Lung (tissue), 12 donors: Measurements from ENCODE around the gene HOXA4. TPM values are rescaled to one million over a fixed set of nuclear protein-coding genes. Genes with fewer than 3 reads are reported as not detected.

Experiments
- ATAC-seq: fragments of 200-7000 bp; cut with Tn5 transposase; one replicate; pipeline ENCODE4 v1.9.1; 2020; ENCODE audit warnings: moderate number of reproducible peaks; ENCODE audit not compliant: insufficient read depth, low FRiP score
- DNase-seq, 3 donors: peaks; one replicate each; pipeline ENCODE4 v3.0.0-alpha.2; 2013 to 2017
- H3K27ac ChIP-seq, 2 donors: one replicate each; pipeline ENCODE4 v1.5.1; 2013; ENCODE audit warnings: mild to moderate bottlenecking in 2 of 2, moderate library complexity in 2 of 2, control low read depth in 1 of 2, inconsistent platforms in 1 of 2, low read depth in 1 of 2, low read length in 1 of 2
- H3K27me3 ChIP-seq, 3 donors: one replicate each; pipeline ENCODE4 v1.5.1; 2013; ENCODE audit warnings: low read length in 2 of 3; ENCODE audit not compliant: control insufficient read depth in 3 of 3, insufficient read depth in 3 of 3
- H3K36me3 ChIP-seq, 4 donors: one replicate each; pipeline ENCODE4 v1.5.1; 2013; ENCODE audit warnings: low read length in 4 of 4, mild to moderate bottlenecking in 1 of 4, moderate library complexity in 1 of 4; ENCODE audit not compliant: control insufficient read depth in 4 of 4, insufficient read depth in 4 of 4
- H3K4me1 ChIP-seq, 5 donors: one replicate each; pipeline ENCODE4 v1.5.1; 2013; ENCODE audit warnings: low read length in 5 of 5, mild to moderate bottlenecking in 2 of 5, moderate library complexity in 1 of 5; ENCODE audit not compliant: control insufficient read depth in 5 of 5, insufficient read depth in 5 of 5
- H3K4me3 ChIP-seq: one replicate; pipeline ENCODE4 v1.5.1; 2013; ENCODE audit warnings: mild to moderate bottlenecking, control low read depth, moderate library complexity
- H3K9ac ChIP-seq, 2 donors: one replicate each; pipeline ENCODE4 v1.5.1; 2013; ENCODE audit warnings: low read length in 2 of 2, control low read depth in 1 of 2; ENCODE audit not compliant: insufficient read depth in 1 of 2
- H3K9me3 ChIP-seq, 4 donors: one replicate each; pipeline ENCODE4 v1.5.1; 2013; ENCODE audit warnings: low read length in 3 of 4, mild to moderate bottlenecking in 1 of 4, moderate library complexity in 1 of 4; ENCODE audit not compliant: control insufficient read depth in 4 of 4, insufficient read depth in 3 of 4
- CTCF ChIP-seq: IDR thresholded peaks from 2 replicates; pipeline ENCODE4 v1.5.1; 2012; ENCODE audit warnings: mild to moderate bottlenecking; ENCODE audit errors: control extremely low read depth, extremely low read depth
- WGBS, 2 donors: extraction: QIAGEN DNeasy Blood & Tissue Kit; methylation state at CpG; one replicate each; pipeline ENCODE4 v1.1.7; 2013; 5-methylcytosine and 5-hydroxymethylcytosine counted together
- polyA plus RNA-seq, 2 donors: library from polyadenylated mRNA; stranded (reverse); fragments of 200-250 nt; gene quantifications; one replicate each; pipeline ENCODE4 v1.2.1, GENCODE V29; 2013
- total RNA-seq, 2 donors: library from RNA; depleted of rRNA in 1 of 2; stranded (reverse); fragments of >200 nt in 1 of 2; gene quantifications; one replicate each; pipeline ENCODE4 v1.2.1, GENCODE V29; 2014 to 2021
- donor health status: control.
- donor health status: control.
- donor health status: Bipolar disorder and iron deficiency.
- donor health status: healthy.
- donor health status: DM: yes; HTN: yes; CAD: no.

HOXA4 gene
- total and polyA plus RNA-seq, 4 donors: 2.7 to 6.0 (median 4.1) TPM

- H3K27me3 ChIP-seq: peaks cover 29 to 91% (median 79%) of the 10 kb centered on the region in 3 donors
- no peak within 1 kb of the TSS for H3K9ac ChIP-seq
- no peak within 1 kb of the TSS for H3K27ac ChIP-seq
- H3K36me3 ChIP-seq: no peaks in the 10 kb centered on the region
- no peak for TF ChIP-seq CTCF
- DNase-seq (peak in 1 of 3 donors; percentile 19), ATAC-seq (no peak)
- H3K9me3 ChIP-seq: peaks cover 0 to 17% (median 0%) of the 10 kb centered on the region in 4 donors
- WGBS, 2 donors: 4 to 8% methylated on average over 74 to 82 of the region's 82 CpGs
- peaks cover 0 to 24% (median 7%) of the 10 kb centered on the region in 5 donors for H3K4me1 ChIP-seq
- peak within 1 kb of the TSS; percentile 38 for H3K4me3 ChIP-seq
Measured at GRCh38 chr7:27173956-27174873, 43.7 kb upstream of the HOXA4 start, which contains the start of gene HOXA10. Gene HOXA10 (minus strand): TSS chr7:27174320. CDS start chr7:27174306, 14 bp downstream.

- peak overlapping the region; percentile 38 for H3K4me3 ChIP-seq
- H3K27ac ChIP-seq: no peak overlapping the region
Measured at GRCh38 chr7:27173511-27173955, 43.0 kb upstream of the HOXA4 start.

GRCh38 chr7:27172823-27173510 lies 42.4 kb upstream of the HOXA4 start:
- H3K4me3 ChIP-seq: peak overlapping the region; percentile 38
- no peak for TF ChIP-seq CTCF
- H3K27ac ChIP-seq: no peak overlapping the region
- 2 to 3% methylated on average over 58 of the region's 58 CpGs for WGBS, 2 donors
- H3K36me3 ChIP-seq: no peaks in the 10 kb centered on the region
- H3K4me1 ChIP-seq: peaks cover 0 to 24% (median 7%) of the 10 kb centered on the region in 5 donors
- peaks cover 0 to 19% (median 0%) of the 10 kb centered on the region in 4 donors for H3K9me3 ChIP-seq
- H3K9ac ChIP-seq: no peak overlapping the region
- ATAC-seq (no peak), DNase-seq (peak in 1 of 3 donors; percentile 48)
- H3K27me3 ChIP-seq: peaks cover 29 to 91% (median 78%) of the 10 kb centered on the region in 3 donors

More at GRCh38 chr7:27173511-27173955, 43.0 kb upstream of the HOXA4 start:
- H3K27me3 ChIP-seq: peaks cover 29 to 91% (median 78%) of the 10 kb centered on the region in 3 donors
- H3K9me3 ChIP-seq: peaks cover 0 to 17% (median 0%) of the 10 kb centered on the region in 4 donors
- H3K4me1 ChIP-seq: peaks cover 0 to 24% (median 7%) of the 10 kb centered on the region in 5 donors
- 1% methylated on average over 45 to 59 of the region's 59 CpGs for WGBS, 2 donors
- no peak overlapping the region for H3K9ac ChIP-seq
- H3K36me3 ChIP-seq: no peaks in the 10 kb centered on the region
- ATAC-seq (peak; percentile 62), DNase-seq (no peak)
- TF ChIP-seq CTCF: no peak
